ENCODE data around the gene ZNF680. TPM values are rescaled to one million over a fixed set of nuclear protein-coding genes. Genes with fewer than 3 reads are reported as not detected.

Gene ZNF680
- total and polyA plus RNA-seq, 2 experiments from 2014 or later = 12.2 to 13.0 TPM

DNA sequence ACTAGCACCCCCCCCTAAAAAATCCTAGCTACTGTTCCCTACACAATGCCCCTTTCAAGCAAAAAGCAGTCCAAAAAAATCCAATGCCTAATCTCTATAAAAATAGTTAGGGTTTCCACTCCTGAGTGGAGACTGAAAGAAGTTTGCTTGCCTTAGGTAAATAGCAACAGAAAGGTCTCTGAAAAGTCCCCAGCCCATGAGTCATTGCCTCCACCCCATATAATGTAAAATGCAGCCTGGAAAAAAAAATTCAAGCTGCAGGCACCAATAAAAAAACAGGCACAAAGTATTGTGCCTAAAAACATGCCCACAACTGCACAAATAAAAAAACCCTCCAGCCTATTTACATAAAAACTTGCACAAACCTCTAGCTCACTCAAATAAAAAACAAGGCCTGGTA lies 47.5 kb downstream of the ZNF680 start:
- no peak overlapping the region for H3K27ac ChIP-seq
- no peak overlapping the region for H3K4me3 ChIP-seq
- H3K27me3 ChIP-seq = no peaks in the 10 kb centered on the region
- H3K36me3 ChIP-seq = no peaks in the 10 kb centered on the region
- TF ChIP-seq, protein P1, sequence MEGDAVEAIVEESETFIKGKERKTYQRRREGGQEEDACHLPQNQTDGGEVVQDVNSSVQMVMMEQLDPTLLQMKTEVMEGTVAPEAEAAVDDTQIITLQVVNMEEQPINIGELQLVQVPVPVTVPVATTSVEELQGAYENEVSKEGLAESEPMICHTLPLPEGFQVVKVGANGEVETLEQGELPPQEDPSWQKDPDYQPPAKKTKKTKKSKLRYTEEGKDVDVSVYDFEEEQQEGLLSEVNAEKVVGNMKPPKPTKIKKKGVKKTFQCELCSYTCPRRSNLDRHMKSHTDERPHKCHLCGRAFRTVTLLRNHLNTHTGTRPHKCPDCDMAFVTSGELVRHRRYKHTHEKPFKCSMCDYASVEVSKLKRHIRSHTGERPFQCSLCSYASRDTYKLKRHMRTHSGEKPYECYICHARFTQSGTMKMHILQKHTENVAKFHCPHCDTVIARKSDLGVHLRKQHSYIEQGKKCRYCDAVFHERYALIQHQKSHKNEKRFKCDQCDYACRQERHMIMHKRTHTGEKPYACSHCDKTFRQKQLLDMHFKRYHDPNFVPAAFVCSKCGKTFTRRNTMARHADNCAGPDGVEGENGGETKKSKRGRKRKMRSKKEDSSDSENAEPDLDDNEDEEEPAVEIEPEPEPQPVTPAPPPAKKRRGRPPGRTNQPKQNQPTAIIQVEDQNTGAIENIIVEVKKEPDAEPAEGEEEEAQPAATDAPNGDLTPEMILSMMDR (IDR thresholded peaks at IDR 0.05; ENCODE audit: low read depth, low read length) = no peak
- peak in 1 of 2 donors; percentile 39 for DNase-seq (ENCODE audit: low read depth in 1 of 2, low spot score in 1 of 2)
- H3K9me3 ChIP-seq (ENCODE audit: low read depth) = no peaks in the 10 kb centered on the region
- no peaks in the 10 kb centered on the region for H3K4me1 ChIP-seq (ENCODE audit: low read depth)

DNA sequence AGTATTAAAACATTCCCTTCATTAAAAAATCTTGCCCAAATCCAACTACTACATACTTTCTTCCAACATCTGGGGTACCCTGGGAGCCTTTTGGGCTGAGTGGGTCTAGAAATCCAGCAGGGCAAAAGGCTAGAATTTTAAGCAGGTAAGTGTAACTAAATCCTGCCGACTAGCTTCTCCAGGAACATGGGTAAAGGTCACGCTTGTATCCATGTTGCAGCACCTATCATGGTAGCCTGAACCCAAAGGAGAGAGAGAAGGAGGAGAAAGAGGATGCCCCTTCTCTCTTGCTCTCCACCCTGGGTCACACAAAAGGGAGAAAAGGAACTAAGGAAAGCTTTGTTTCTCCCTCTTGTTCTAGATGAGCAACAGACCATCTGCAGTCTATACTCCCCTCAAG lies 53.3 kb downstream of the ZNF680 start:
- H3K4me3 ChIP-seq = no peak overlapping the region

DNA sequence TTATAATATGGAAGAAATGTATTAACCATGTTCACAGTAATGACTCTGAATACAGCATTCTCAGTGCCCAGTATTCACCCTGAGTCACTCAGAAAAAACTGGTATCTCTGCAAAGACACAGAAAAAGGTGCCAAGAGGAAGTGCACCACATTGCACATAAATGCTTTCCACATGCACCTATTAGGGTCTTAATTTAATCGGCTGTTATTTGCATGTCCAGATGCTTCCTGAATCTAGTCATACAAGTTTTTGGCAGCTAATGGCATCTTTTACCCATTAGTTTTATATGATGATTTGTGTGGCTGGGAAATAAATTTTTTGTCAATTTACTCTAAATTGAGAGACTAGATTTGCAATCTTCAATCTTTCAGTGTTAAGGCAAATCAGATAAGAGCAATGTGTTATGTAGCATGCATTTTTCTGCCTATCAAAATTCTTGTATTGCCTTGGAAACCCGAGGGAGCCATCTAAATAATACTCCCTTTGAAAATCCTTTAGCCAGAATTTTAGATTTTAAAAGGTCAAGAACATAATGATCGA lies 58.2 kb downstream of the ZNF680 start:
- no peak for DNase-seq (ENCODE audit: low read depth in 1 of 2, low spot score in 1 of 2)
- TF ChIP-seq, protein P1 (IDR thresholded peaks at IDR 0.05; ENCODE audit: low read depth, low read length) = no peak
- Histone ChIP-seq H3K36me3 (no peaks in the 10 kb centered on the region), H3K9me3 (ENCODE audit: low read depth) (no peaks in the 10 kb centered on the region), H3K27me3 (no peaks in the 10 kb centered on the region), H3K4me1 (ENCODE audit: low read depth) (no peaks in the 10 kb centered on the region), H3K27ac (no peak overlapping the region), H3K4me3 (no peak overlapping the region)

More for the DNA sequence above, 53.3 kb downstream of the ZNF680 start:
- Histone ChIP-seq H3K36me3 (no peaks in the 10 kb centered on the region), H3K27me3 (no peaks in the 10 kb centered on the region), H3K27ac (no peak overlapping the region), H3K9me3 (ENCODE audit: low read depth) (no peaks in the 10 kb centered on the region), H3K4me1 (ENCODE audit: low read depth) (no peaks in the 10 kb centered on the region)
- TF ChIP-seq, protein P1 (IDR thresholded peaks at IDR 0.05; ENCODE audit: low read depth, low read length) = no peak
- no peak for DNase-seq (ENCODE audit: low read depth in 1 of 2, low spot score in 1 of 2)

DNA sequence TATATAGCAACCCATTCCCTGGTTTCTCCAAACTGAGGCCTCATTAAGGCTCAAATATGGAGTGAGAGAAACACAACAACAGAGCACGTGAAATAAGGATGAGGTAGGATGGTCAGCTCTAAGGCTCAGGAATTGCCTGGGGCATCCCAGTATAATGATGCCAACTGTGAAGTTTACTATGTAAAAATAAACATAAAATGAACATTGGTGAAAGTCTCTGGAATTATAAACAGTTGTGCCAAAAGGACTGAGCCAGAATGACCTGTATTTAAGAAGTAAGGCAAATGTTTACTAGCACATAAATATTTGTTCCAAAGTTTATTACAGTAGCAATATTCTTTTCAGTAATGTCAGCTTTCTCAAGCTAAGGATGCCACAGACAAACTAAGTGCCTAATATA lies 64.6 kb downstream of the ZNF680 start:
- H3K4me3 ChIP-seq = no peak overlapping the region
- H3K27me3 ChIP-seq = no peaks in the 10 kb centered on the region
- no peak for DNase-seq (ENCODE audit: low read depth in 1 of 2, low spot score in 1 of 2)
- no peaks in the 10 kb centered on the region for H3K36me3 ChIP-seq
- TF ChIP-seq, protein P1 (IDR thresholded peaks at IDR 0.05; ENCODE audit: low read depth, low read length) = no peak
- H3K9me3 ChIP-seq (ENCODE audit: low read depth) = no peaks in the 10 kb centered on the region
- H3K27ac ChIP-seq = no peak overlapping the region
- H3K4me1 ChIP-seq (ENCODE audit: low read depth) = no peaks in the 10 kb centered on the region

DNA sequence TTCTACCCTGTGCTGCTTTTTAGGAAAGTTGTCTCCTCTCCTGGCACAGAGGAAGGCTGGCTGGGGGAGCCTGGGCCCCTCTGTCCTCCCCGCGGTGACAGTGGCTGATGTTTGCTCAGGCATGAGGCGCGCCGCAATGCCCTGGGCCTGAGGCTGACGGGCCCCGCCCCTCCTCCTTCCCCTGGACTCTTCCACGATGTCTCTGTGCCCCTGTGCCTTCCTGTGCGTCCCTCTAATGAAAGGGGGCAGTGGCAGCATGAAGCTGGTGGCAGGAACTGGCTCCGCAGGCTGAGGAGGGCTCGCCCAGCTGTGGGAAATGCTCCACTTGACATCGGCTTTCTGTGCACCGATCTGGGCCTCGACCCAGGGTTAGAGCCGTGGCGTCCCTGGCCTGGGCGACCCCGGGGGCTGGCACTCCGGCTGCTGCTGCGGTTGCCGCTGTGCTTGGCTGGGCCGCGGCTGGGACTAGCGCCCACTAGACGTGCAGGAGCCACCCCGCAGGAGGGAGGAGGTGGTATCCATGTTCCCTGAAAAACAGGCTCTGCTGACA lies 67.9 kb downstream of the ZNF680 start:
- no peaks in the 10 kb centered on the region for H3K4me1 ChIP-seq (ENCODE audit: low read depth)
- no peaks in the 10 kb centered on the region for H3K9me3 ChIP-seq (ENCODE audit: low read depth)
- no peak overlapping the region for H3K4me3 ChIP-seq
- no peaks in the 10 kb centered on the region for H3K36me3 ChIP-seq
- TF ChIP-seq, protein P1 (IDR thresholded peaks at IDR 0.05; ENCODE audit: low read depth, low read length) = no peak
- H3K27ac ChIP-seq = no peak overlapping the region
- H3K27me3 ChIP-seq = no peaks in the 10 kb centered on the region
- DNase-seq (ENCODE audit: low read depth in 1 of 2, low spot score in 1 of 2) = peak in 1 of 2 donors; percentile 17

Measured in cardiac muscle cell (in vitro differentiated cells and primary cell).